Endothelial cell of umbilical vein (primary cell): ENCODE data around the gene ATG10. TPM values are rescaled to one million over a fixed set of nuclear protein-coding genes. Genes with fewer than 3 reads are reported as not detected.

Experiments
- BruUV-seq: library from RNA; stranded (reverse); fragments of 400-500 nt; replicated peaks from 2 replicates; lab custom pipeline; 2021; lab: Mats Ljungman, UMichigan
- CTCF ChIA-PET: fragments of 300-600, 350-600 bp; sonication (Branson Sonifier 250); formaldehyde crosslinking; loops from one replicate; lab custom pipeline; 2021; ENCODE audit warnings: antibody characterized with exemption, inconsistent platforms; lab: Charles Lee
- POLR2A ChIA-PET: fragments of 300-600, 350-600 bp; sonication (Branson Sonifier 250); formaldehyde crosslinking; loops from one replicate; lab custom pipeline; 2021; ENCODE audit warnings: antibody characterized with exemption, inconsistent platforms; lab: Charles Lee
- DNase-seq: peaks from one replicate; pipeline ENCODE4 v3.0.0-alpha.2; 2011; ENCODE audit warnings: low read depth, low spot score
- FAIRE-seq: peaks from 2 replicates; lab custom pipeline; 2011; peaks lifted over from hg19 to GRCh38; lab: Jason Lieb, UNC
- H2AFZ ChIP-seq: 2 replicates; pipeline ENCODE4 v1.6.0; 2012; ENCODE audit warnings: low read depth, low read length, control low read depth, inconsistent platforms
- H3K27ac ChIP-seq: 2 replicates; pipeline ENCODE4 v1.5.1; 2011; ENCODE audit warnings: low read depth, mild to moderate bottlenecking, control low read depth, low read length, moderate library complexity; ENCODE audit not compliant: insufficient read depth
- H3K27me3 ChIP-seq, 2 experiments: 2 replicates each; pipeline versions ENCODE4 v1.6.0 to v1.6.1; 2011; ENCODE audit warnings: low read length in 2 of 2, mixed read lengths in 1 of 2; ENCODE audit not compliant: control insufficient read depth in 2 of 2, insufficient read depth in 2 of 2
- H3K36me3 ChIP-seq, 2 experiments: 2 replicates in 1 of 2; 3 replicates in 1 of 2; pipeline ENCODE4 v1.5.1; 2011; ENCODE audit warnings: low read length in 2 of 2, mild to moderate bottlenecking in 1 of 2, moderate library complexity in 1 of 2; ENCODE audit not compliant: control insufficient read depth in 2 of 2, insufficient read depth in 2 of 2; ENCODE audit errors: extremely low read depth in 1 of 2
- H3K4me1 ChIP-seq: 3 replicates; pipeline ENCODE4 v1.5.1; 2011; ENCODE audit warnings: mild to moderate bottlenecking, low read length; ENCODE audit not compliant: control insufficient read depth, insufficient read depth; ENCODE audit errors: extremely low read depth
- H3K4me2 ChIP-seq: 2 replicates; pipeline ENCODE4 v1.6.1; 2011; ENCODE audit warnings: low read length, control low read depth, mixed read lengths; ENCODE audit not compliant: insufficient read depth
- H3K4me3 ChIP-seq, 3 experiments: fragments of 200-600 bp in 1 of 3; sonication (generic), shearing (Covaris generic) in 1 of 3; replicated peaks in 1 of 3; 2 replicates each; pipeline ENCODE4 v1.5.1; 2011 to 2016; ENCODE audit warnings: control low read depth in 3 of 3, low read length in 3 of 3, mild to moderate bottlenecking in 2 of 3, inconsistent platforms in 1 of 3, low read depth in 1 of 3, moderate library complexity in 1 of 3; ENCODE audit not compliant: insufficient read depth in 1 of 3
- H3K79me2 ChIP-seq: 2 replicates; pipeline ENCODE4 v1.6.0; 2012; ENCODE audit warnings: low read length, inconsistent platforms; ENCODE audit not compliant: control insufficient read depth, insufficient read depth
- H3K9ac ChIP-seq: replicated peaks from 2 replicates; pipeline ENCODE3; 2011; ENCODE audit warnings: low read length, control low read depth; ENCODE audit not compliant: insufficient read depth; ENCODE audit errors: extremely low read depth
- H3K9me1 ChIP-seq: replicated peaks from 3 replicates; pipeline ENCODE4 v1.6.0; 2011; ENCODE audit warnings: mild to moderate bottlenecking, low read length; ENCODE audit not compliant: control insufficient read depth, insufficient read depth; ENCODE audit errors: extremely low read depth
- H3K9me3 ChIP-seq: replicated peaks from 2 replicates; pipeline ENCODE4 v1.5.1; 2012; ENCODE audit warnings: low read length, inconsistent platforms; ENCODE audit not compliant: control insufficient read depth, insufficient read depth
- H4K20me1 ChIP-seq: replicated peaks from 2 replicates; pipeline ENCODE3; 2011; ENCODE audit warnings: mild to moderate bottlenecking, low read length; ENCODE audit not compliant: control insufficient read depth, insufficient read depth; ENCODE audit errors: extremely low read depth
- EZH2 ChIP-seq: IDR thresholded peaks from 2 replicates; pipeline ENCODE4 v1.6.1; 2012; ENCODE audit warnings: borderline replicate concordance, low read depth, mild to moderate bottlenecking, moderate library complexity, low read length, inconsistent platforms; ENCODE audit not compliant: severe bottlenecking
- FOS ChIP-seq: IDR thresholded peaks from 2 replicates; pipeline ENCODE4 v1.6.1; 2011; ENCODE audit warnings: mild to moderate bottlenecking, low read length, moderate library complexity, borderline replicate concordance; ENCODE audit not compliant: insufficient read depth
- GATA2 ChIP-seq: IDR thresholded peaks from 2 replicates; pipeline ENCODE4 v1.7.0; 2011; ENCODE audit warnings: low read depth, mild to moderate bottlenecking, moderate library complexity, mixed read lengths, low read length; ENCODE audit not compliant: insufficient read length, insufficient read depth
- JUN ChIP-seq: IDR thresholded peaks from 2 replicates; pipeline ENCODE4 v1.6.1; 2011; ENCODE audit warnings: borderline replicate concordance, low read depth; ENCODE audit not compliant: insufficient read length, insufficient read depth
- MYC ChIP-seq: IDR thresholded peaks from one replicate; pipeline ENCODE4 v1.6.1; 2011; ENCODE audit warnings: mild to moderate bottlenecking, low read depth, low read length
- POLR2A ChIP-seq: IDR thresholded peaks from 2 replicates; pipeline ENCODE4 v1.6.1; 2012; ENCODE audit warnings: low read depth, mild to moderate bottlenecking, control low read depth, low read length
- POLR2AphosphoS5 ChIP-seq: IDR thresholded peaks from 2 replicates; pipeline ENCODE4 v1.6.1; 2012; ENCODE audit warnings: low read depth, mild to moderate bottlenecking, control low read depth, low read length, moderate library complexity; ENCODE audit not compliant: insufficient read depth
- dilution Hi-C: fragments of 300-500 bp; cut with MboI; formaldehyde crosslinking; loops from one replicate; pipeline ENCODE4 v1.15.0; 2019; ENCODE audit warnings: low sequenced_read_pairs; ENCODE audit not compliant: extremely low pct_ligation_motif_present
- intact Hi-C: fragments of 100-400 bp; cut with micrococcal nuclease; formaldehyde crosslinking; loops from one replicate; pipeline ENCODE4 v1.10.0; 2022
- polyA plus RNA-seq, 4 experiments: library from polyadenylated mRNA; depleted of rRNA in 3 of 4; stranded (reverse) in 3 of 4; unstranded in 1 of 4; fragments of >200 nt; gene quantifications; 2 replicates each; pipeline versions ENCODE4 v1.2.1 to v1.2.3, GENCODE V29; 2011 to 2012; ENCODE audit warnings: missing spikeins in 1 of 4
- total RNA-seq: library from RNA; stranded (reverse); gene quantifications from 2 replicates; pipeline ENCODE4 v1.2.3, GENCODE V29; 2021
- TF ChIP-seq, protein P1 (sequence below): IDR thresholded peaks from 2 replicates; pipeline ENCODE4 v1.6.1; 2011; ENCODE audit not compliant: insufficient read depth, insufficient read length
- TF ChIP-seq, protein P2 (sequence below), 2 donors: IDR thresholded peaks; 1 replicate in 1 of 2; 2 replicates in 1 of 2; pipeline ENCODE4 v1.5.1; 2011; ENCODE audit warnings: low read length in 2 of 2, mild to moderate bottlenecking in 2 of 2, moderate library complexity in 2 of 2, control low read depth in 1 of 2, inconsistent platforms in 1 of 2, low read depth in 1 of 2; ENCODE audit not compliant: insufficient read depth in 1 of 2; ENCODE audit errors: extremely low read depth in 1 of 2

ATG10 gene
- total and polyA plus RNA-seq, 2 donors (not counting 3 experiments of a cell fraction or from before 2014, with no cell fraction given), result 1.6 to 3.9 TPM

DNA sequence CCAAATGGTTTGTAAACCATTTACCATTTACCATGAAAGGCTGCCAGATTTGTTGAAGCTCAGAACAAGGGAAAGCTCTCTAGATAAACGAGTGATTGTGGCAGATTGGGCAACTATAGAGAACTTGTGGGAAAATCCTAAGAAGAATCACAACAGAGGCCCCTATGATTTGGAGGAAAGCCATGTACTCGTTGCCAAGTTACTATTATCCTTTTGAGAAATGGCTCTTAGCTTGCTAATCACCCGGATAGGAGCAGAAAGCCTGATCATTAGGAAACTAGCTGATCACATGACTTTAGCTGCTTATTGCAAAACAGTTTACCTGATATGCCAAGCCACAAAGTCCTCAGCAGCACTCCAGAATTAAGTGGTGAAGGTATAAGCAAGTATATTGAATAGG is 23.5 kb upstream of the ATG10 start:
- intact Hi-C loops, result no loop called here
- Histone ChIP-seq H3K4me1 (no peaks in the 10 kb centered on the region), H3K9ac (no peak overlapping the region), H3K27ac (no peak overlapping the region), H4K20me1 (no peaks in the 10 kb centered on the region), H3K79me2 (no peaks in the 10 kb centered on the region), H3K27me3 (peaks cover 0 to 4% of the 10 kb centered on the region in 2 experiments), H3K4me2 (no peak overlapping the region), H2AFZ (no peak overlapping the region), H3K36me3 (no peaks in the 10 kb centered on the region), H3K9me1 (no peaks in the 10 kb centered on the region), H3K4me3 (no peak overlapping the region), H3K9me3 (no peaks in the 10 kb centered on the region)
- POLR2A ChIA-PET, result no interaction called here
- no peak for TF ChIP-seq EZH2
- no peak for TF ChIP-seq FOS
- no peak for TF ChIP-seq MYC
- TF ChIP-seq POLR2AphosphoS5, result no peak
- no peak for TF ChIP-seq POLR2A
- TF ChIP-seq, protein P1, sequence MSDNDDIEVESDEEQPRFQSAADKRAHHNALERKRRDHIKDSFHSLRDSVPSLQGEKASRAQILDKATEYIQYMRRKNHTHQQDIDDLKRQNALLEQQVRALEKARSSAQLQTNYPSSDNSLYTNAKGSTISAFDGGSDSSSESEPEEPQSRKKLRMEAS, result no peak
- DNase-seq (no peak), FAIRE-seq (no peak)
- BruUV-seq, result no TSS peak
- CTCF ChIA-PET, result no interaction called here
- dilution Hi-C loops, result no loop called here

DNA sequence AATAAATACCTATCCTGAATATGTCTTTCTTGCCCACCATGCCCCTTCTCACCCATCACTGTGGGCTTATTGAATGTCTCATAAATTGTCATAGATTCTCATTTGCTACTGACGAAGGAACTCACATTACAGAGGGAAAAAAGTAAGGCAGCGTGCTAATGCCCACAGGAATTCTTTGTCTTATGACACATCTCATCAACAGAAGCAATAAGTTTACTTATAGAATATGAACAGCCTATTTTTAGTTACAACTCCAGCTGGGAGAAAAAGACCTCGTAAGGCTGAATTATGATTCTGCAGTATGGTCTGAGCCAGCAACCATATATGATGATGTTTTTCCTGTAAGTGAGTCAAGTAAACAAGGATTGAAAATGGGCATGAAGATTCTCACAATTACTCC is 22.4 kb upstream of the ATG10 start:
- Histone ChIP-seq H3K9me3 (no peaks in the 10 kb centered on the region), H4K20me1 (no peaks in the 10 kb centered on the region), H3K9me1 (no peaks in the 10 kb centered on the region), H3K9ac (no peak overlapping the region), H3K27me3 (peaks cover 0 to 4% of the 10 kb centered on the region in 2 experiments), H3K27ac (no peak overlapping the region), H3K36me3 (no peaks in the 10 kb centered on the region), H3K79me2 (no peaks in the 10 kb centered on the region), H3K4me3 (no peak overlapping the region), H3K4me1 (no peaks in the 10 kb centered on the region), H2AFZ (no peak overlapping the region), H3K4me2 (no peak overlapping the region)
- no peak for DNase-seq
- dilution Hi-C loops (no loop called here), intact Hi-C loops (no loop called here)
- ChIA-PET CTCF (no interaction called here), POLR2A (no interaction called here)
- no TSS peak for BruUV-seq
- no peak for FAIRE-seq
- TF ChIP-seq, protein P2, sequence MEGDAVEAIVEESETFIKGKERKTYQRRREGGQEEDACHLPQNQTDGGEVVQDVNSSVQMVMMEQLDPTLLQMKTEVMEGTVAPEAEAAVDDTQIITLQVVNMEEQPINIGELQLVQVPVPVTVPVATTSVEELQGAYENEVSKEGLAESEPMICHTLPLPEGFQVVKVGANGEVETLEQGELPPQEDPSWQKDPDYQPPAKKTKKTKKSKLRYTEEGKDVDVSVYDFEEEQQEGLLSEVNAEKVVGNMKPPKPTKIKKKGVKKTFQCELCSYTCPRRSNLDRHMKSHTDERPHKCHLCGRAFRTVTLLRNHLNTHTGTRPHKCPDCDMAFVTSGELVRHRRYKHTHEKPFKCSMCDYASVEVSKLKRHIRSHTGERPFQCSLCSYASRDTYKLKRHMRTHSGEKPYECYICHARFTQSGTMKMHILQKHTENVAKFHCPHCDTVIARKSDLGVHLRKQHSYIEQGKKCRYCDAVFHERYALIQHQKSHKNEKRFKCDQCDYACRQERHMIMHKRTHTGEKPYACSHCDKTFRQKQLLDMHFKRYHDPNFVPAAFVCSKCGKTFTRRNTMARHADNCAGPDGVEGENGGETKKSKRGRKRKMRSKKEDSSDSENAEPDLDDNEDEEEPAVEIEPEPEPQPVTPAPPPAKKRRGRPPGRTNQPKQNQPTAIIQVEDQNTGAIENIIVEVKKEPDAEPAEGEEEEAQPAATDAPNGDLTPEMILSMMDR (IDR thresholded peaks at IDR 0.05; ENCODE audit: extremely low read depth in 1 of 2, insufficient read depth in 1 of 2, low read depth in 1 of 2, low read length in 2 of 2), result no peak
- TF ChIP-seq, protein P1, result no peak
- TF ChIP-seq POLR2A (no peak), EZH2 (no peak), MYC (no peak), POLR2AphosphoS5 (no peak), GATA2 (no peak), JUN (no peak), FOS (no peak)
